Activated T-cell treated with anti-CD3 and anti-CD28 coated beads, Interleukin-2, amount 50 U/mL, for 72 hours (primary cell): ENCODE data around the gene ZNF280C. TPM values are rescaled to one million over a fixed set of nuclear protein-coding genes. Genes with fewer than 3 reads are reported as not detected.

Experiments used
- ATAC-seq, 2 donors: fragments of 150-1000 bp; cut with Tn5 transposase; replicated peaks in 1 of 2; 2 replicates each; pipeline ENCODE4 v1.10.0; 2021; ENCODE audit warnings: moderate library complexity in 2 of 2, mild to moderate bottlenecking in 1 of 2
- DNase-seq, 2 donors: peaks; one replicate each; pipeline ENCODE4 v3.0.0; 2021 to 2022; ENCODE audit warnings: mixed read lengths in 1 of 2
- H3K27ac Mint-ChIP-seq: one replicate; pipeline ENCODE4 v1.8.0; 2022; ENCODE audit warnings: mild to moderate bottlenecking, moderate library complexity, mixed read lengths
- H3K27me3 Mint-ChIP-seq: one replicate; pipeline ENCODE4 v1.8.0; 2022; ENCODE audit warnings: low read depth, mixed read lengths
- H3K36me3 Mint-ChIP-seq, 2 donors: one replicate each; pipeline ENCODE4 v1.8.0; 2022; ENCODE audit warnings: mixed read lengths in 2 of 2, mild to moderate bottlenecking in 1 of 2; ENCODE audit not compliant: insufficient read depth in 2 of 2
- H3K4me1 Mint-ChIP-seq: one replicate; pipeline ENCODE4 v1.8.0; 2022; ENCODE audit warnings: low read depth, mixed read lengths
- H3K4me3 Mint-ChIP-seq, 2 donors: one replicate each; pipeline ENCODE4 v1.8.0; 2022; ENCODE audit warnings: mild to moderate bottlenecking in 2 of 2, mixed read lengths in 2 of 2, moderate library complexity in 2 of 2
- H3K9me3 Mint-ChIP-seq, 2 donors: one replicate each; pipeline ENCODE4 v1.8.0; 2022; ENCODE audit warnings: mixed read lengths in 2 of 2
- total RNA-seq, 2 donors: library from RNA; stranded (reverse); gene quantifications; one replicate each; pipeline ENCODE4 v1.2.3, GENCODE V29; 2022

The ZNF280C gene
- total RNA-seq, 2 donors from 2014 or later = 6.4 to 6.6 TPM

- no peak overlapping the region for H3K4me3 Mint-ChIP-seq
- H3K9me3 Mint-ChIP-seq = no peaks in the 10 kb centered on the region
- no peak for DNase-seq
- no peak overlapping the region for H3K27ac Mint-ChIP-seq
- peaks cover 6% of the 10 kb centered on the region for H3K27me3 Mint-ChIP-seq
- H3K4me1 Mint-ChIP-seq = peaks cover 19% of the 10 kb centered on the region
- no peak for ATAC-seq
- peaks cover 0 to under 1% of the 10 kb centered on the region in 2 donors for H3K36me3 Mint-ChIP-seq
These were observed 83.8 kb downstream of the ZNF280C start for GRCh38 chrX:130184857-130185256.

- peak overlapping the region; percentile 44 to 62 for H3K4me3 Mint-ChIP-seq
- DNase-seq (no peak), ATAC-seq (no peak)
- H3K27ac Mint-ChIP-seq = no peak overlapping the region
- H3K9me3 Mint-ChIP-seq = no peaks in the 10 kb centered on the region
- peaks cover 6% of the 10 kb centered on the region for H3K27me3 Mint-ChIP-seq
- H3K36me3 Mint-ChIP-seq = peaks cover 0 to 4% of the 10 kb centered on the region in 2 donors
- peaks cover 24% of the 10 kb centered on the region for H3K4me1 Mint-ChIP-seq
These were observed 84.5 kb downstream of the ZNF280C start for GRCh38 chrX:130184168-130184567.

DNA sequence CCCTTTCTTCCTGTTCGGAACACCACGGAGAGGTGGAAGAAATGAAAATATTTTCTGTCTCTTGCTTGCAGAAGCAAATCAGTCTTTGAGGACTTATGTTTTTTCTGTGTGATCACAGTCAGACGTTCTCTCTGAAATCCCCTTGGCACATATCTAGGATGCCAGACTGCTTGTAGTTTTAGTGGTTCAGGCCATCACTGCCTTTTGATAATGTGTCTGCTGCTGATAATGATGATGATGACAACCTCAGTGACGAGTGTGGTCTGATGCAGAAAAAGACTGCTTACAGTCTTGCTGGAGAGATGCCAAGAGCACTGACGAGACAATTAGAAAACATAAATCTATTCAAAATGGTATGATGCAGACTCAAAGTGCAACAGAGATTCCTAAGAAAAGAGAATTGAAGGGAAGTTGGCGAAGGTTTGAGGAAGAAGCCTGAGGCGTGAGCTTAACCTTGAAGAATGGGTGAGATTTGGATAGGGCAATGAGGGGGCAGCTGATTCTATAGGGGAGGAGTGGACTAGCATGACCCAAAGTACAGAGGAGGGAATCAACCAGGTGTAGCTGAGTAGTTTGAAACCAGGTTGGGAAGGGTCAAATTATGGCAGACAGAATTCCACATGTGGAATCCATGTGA lies 89.0 kb downstream of the ZNF280C start:
- Mint-ChIP-seq H3K4me3 (peak overlapping the region; percentile 15 to 57), H3K9me3 (peaks cover 0 to 1% of the 10 kb centered on the region in 2 donors), H3K4me1 (peaks cover 51% of the 10 kb centered on the region), H3K27me3 (no peaks in the 10 kb centered on the region), H3K27ac (peak overlapping the region; percentile 73), H3K36me3 (peaks cover 6 to 9% of the 10 kb centered on the region in 2 donors)
- ATAC-seq = peak; percentile 57 to 68
- no peak for DNase-seq

DNA sequence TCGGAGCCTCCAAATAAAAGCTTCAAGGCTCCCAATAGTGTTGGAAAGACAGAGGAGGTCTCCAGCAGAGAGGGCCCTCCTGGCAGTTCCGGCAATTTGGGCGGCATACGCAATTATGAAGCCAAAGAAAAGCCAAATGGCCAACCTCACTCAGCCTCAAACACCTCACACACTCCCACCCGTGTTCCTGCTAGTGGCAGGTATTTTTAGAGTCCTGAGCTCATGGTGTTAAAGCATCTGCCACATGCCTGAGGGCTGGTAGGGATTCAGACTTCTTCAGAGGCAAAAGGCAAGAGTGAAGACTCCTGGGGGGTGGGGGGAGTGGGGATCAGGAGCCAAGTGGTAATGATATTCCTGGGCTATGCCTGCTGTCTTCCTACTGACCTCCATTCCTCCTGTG lies 89.5 kb downstream of the ZNF280C start:
- H3K4me3 Mint-ChIP-seq = peak overlapping the region; percentile 15 to 57
- no peak overlapping the region for H3K27ac Mint-ChIP-seq
- H3K4me1 Mint-ChIP-seq = peaks cover 51% of the 10 kb centered on the region
- peaks cover 0 to 1% of the 10 kb centered on the region in 2 donors for H3K9me3 Mint-ChIP-seq
- ATAC-seq (no peak), DNase-seq (no peak)
- peaks cover 3% of the 10 kb centered on the region for H3K27me3 Mint-ChIP-seq
- H3K36me3 Mint-ChIP-seq = peaks cover 6 to 9% of the 10 kb centered on the region in 2 donors

DNA sequence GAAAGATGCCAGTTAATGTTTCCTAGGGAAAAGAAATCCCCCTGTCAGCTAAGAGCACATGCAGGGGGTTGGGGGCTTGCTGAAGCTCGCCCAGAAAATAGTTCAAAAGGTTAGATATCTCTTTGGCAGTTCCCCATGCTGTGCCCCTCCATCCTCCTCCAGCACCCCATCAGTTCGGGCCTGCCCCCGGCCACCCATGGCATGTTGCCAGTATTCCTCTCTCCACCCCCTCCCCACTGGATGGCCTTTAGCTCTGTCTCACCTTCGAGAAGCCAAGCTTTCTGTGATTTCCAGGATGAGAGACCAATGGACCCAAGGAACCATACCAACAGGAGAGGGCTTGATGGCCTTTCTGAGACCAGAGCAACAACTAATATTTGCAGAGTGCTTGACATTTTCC lies 91.8 kb downstream of the ZNF280C start:
- no peak for ATAC-seq
- Mint-ChIP-seq H3K4me1 (peaks cover 47% of the 10 kb centered on the region), H3K9me3 (peaks cover 0 to 1% of the 10 kb centered on the region in 2 donors), H3K27me3 (peaks cover 9% of the 10 kb centered on the region), H3K27ac (no peak overlapping the region), H3K36me3 (peaks cover 7 to 12% of the 10 kb centered on the region in 2 donors), H3K4me3 (no peak overlapping the region)
- DNase-seq = no peak

DNA sequence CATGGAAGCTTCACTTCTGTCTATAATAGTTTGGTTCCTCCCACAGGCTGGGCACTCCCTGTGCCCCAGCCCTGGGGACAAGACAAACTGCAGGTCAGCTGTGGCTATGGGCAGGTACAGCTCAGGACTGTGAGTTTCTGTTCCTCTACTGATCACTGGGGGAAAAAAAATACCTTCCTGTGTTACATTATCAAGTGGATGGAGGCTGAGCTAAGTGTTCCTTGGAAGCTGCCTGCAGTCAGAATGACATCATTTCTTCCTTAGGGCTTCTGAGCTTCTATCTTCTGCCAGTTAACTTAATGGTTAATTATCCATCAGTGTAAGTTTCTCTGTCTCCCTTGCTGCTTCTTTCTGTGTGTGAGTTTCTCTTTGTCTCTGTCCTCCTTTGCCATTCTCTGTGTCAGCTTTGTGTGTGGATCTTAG lies 92.3 kb downstream of the ZNF280C start:
- Mint-ChIP-seq H3K4me3 (peak overlapping the region; percentile 25 to 67), H3K4me1 (peaks cover 47% of the 10 kb centered on the region), H3K36me3 (peaks cover 7 to 12% of the 10 kb centered on the region in 2 donors), H3K9me3 (peaks cover 0 to 1% of the 10 kb centered on the region in 2 donors), H3K27ac (peak overlapping the region; percentile 17), H3K27me3 (peaks cover 9% of the 10 kb centered on the region)
- no peak for DNase-seq
- ATAC-seq = no peak

DNA sequence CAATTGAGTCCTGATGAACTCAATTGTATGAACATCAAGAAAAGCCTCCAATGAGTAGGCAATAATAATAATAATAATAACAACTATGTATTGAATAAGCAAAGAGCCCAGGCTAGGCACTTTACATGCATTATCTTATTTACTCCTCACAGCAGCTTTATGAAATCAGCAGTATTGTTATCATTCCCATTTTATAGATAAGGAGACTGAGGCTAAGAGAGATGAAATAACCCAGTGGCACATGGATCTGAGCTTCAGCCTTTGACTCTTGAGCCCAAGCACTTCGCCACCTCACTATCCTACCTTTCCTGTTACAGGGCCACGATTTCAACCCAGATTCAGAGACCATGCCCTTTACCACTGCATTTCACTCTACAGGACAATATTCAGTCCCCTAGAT lies 93.8 kb downstream of the ZNF280C start:
- H3K36me3 Mint-ChIP-seq = peaks cover 7 to 12% of the 10 kb centered on the region in 2 donors
- H3K4me1 Mint-ChIP-seq = peaks cover 45% of the 10 kb centered on the region
- peak overlapping the region; percentile 6 to 34 for H3K4me3 Mint-ChIP-seq
- H3K27ac Mint-ChIP-seq = peak overlapping the region; percentile 27
- ATAC-seq (no peak), DNase-seq (no peak)
- peaks cover 9% of the 10 kb centered on the region for H3K27me3 Mint-ChIP-seq
- peaks cover 0 to 1% of the 10 kb centered on the region in 2 donors for H3K9me3 Mint-ChIP-seq

- Mint-ChIP-seq H3K9me3 (peaks cover 0 to 1% of the 10 kb centered on the region in 2 donors), H3K27me3 (peaks cover 9% of the 10 kb centered on the region), H3K4me1 (peaks cover 39% of the 10 kb centered on the region), H3K36me3 (peaks cover 7 to 8% of the 10 kb centered on the region in 2 donors), H3K4me3 (peak overlapping the region; percentile 90 to 96), H3K27ac (peak overlapping the region; percentile 99)
- ATAC-seq = no peak
- no peak for DNase-seq
These were observed 94.5 kb downstream of the ZNF280C start for GRCh38 chrX:130174045-130174704.

DNA sequence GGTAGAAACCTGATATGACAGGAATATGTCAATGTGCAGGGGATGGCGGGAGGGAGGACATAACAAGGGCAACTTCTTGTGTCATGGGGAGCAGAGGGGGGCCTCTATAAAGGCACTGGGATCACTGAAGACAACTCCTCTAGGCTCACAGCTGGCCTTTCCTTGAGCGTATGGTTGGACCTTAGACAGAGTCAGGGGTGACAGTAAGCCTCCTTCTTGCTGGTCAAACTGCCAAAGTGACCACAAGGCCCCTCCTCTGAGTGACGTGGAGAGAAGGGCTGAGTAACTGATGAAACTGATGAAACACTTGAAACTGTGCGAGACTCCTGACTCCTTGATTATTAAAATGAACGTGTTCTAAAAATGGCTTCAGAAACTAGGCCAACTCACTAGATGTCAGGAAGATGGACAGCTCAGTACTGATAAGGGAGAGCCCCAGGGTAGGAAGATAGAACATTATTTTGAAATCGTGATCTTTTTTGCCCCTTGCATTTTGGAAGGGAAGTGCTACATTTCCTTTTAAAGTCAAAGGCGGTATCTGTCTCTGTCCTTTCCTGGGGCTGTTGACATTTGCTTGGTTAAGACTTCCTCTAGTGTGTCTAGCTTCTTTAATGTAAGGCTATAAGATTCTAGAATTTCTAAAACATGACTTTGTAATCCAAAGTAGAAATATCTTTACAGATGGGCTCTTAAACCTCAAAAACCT lies 95.4 kb downstream of the ZNF280C start:
- Mint-ChIP-seq H3K27me3 (peaks cover 9% of the 10 kb centered on the region), H3K27ac (peak overlapping the region; percentile 99), H3K9me3 (peaks cover 0 to 1% of the 10 kb centered on the region in 2 donors), H3K4me1 (peaks cover 39% of the 10 kb centered on the region), H3K4me3 (peak overlapping the region; percentile 90 to 96), H3K36me3 (peaks cover 7 to 8% of the 10 kb centered on the region in 2 donors)
- ATAC-seq (peak; percentile 66 to 72), DNase-seq (peak; percentile 65 to 74)

- DNase-seq (no peak), ATAC-seq (no peak)
- peak overlapping the region; percentile 99 for H3K27ac Mint-ChIP-seq
- H3K9me3 Mint-ChIP-seq = no peaks in the 10 kb centered on the region
- H3K36me3 Mint-ChIP-seq = peaks cover 2 to 4% of the 10 kb centered on the region in 2 donors
- peaks cover 31% of the 10 kb centered on the region for H3K4me1 Mint-ChIP-seq
- peaks cover 9% of the 10 kb centered on the region for H3K27me3 Mint-ChIP-seq
- H3K4me3 Mint-ChIP-seq = peak overlapping the region; percentile 90 to 96
These were observed 96.4 kb downstream of the ZNF280C start for GRCh38 chrX:130172127-130172845.

DNA sequence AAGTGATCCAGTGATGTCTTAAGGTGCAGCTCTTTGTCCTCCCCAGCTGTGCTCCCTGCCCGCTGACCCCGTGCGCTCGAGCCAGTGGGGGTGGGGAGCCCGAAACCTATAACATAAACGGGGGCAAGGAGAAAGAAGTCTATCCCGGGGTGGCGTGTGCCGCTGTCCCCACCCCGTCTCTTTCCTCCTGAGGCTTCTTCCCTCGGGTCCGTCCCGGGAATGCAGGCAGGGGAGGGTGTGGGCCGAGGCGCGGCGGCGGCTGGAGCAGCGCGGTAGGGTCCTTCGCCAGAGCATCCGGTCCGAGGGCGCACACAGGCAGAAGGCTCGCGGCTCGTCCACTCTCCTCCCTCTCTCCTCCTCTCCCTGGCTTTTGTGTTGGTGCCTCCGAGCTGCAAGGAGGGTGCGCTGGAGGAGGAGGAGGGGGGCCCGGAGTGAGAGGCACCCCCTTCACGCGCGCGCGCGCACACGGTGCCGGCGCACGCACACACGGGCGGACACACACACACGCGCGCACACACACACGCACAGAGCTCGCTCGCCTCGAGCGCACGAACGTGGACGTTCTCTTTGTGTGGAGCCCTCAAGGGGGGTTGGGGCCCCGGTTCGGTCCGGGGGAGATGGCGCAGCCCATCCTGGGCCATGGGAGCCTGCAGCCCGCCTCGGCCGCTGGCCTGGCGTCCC lies 97.1 kb downstream of the ZNF280C start, which contains the start of gene RAB33A:
Gene RAB33A, plus strand, starts transcription at position 517 of the 681 bp plus-strand sequence. Its CDS starts 101 bp downstream, at position 618.
- ATAC-seq = peak; percentile 31 to 37
- peak; percentile 38 to 53 for DNase-seq
- Mint-ChIP-seq H3K27me3 (peaks cover 9% of the 10 kb centered on the region), H3K27ac (peak within 1 kb of the TSS; percentile 99), H3K4me1 (peaks cover 33% of the 10 kb centered on the region), H3K9me3 (no peaks in the 10 kb centered on the region), H3K36me3 (peaks cover 2 to 4% of the 10 kb centered on the region in 2 donors), H3K4me3 (peak within 1 kb of the TSS; percentile 90 to 96)
